Measurements from ENCODE around the gene ZNF592.

The ZNF592 gene

GRCh38 chr15:84775867-84776449 lies 27.6 kb downstream of the ZNF592 start:
- no peak for DNase-seq (ENCODE audit: low read depth)

DNA sequence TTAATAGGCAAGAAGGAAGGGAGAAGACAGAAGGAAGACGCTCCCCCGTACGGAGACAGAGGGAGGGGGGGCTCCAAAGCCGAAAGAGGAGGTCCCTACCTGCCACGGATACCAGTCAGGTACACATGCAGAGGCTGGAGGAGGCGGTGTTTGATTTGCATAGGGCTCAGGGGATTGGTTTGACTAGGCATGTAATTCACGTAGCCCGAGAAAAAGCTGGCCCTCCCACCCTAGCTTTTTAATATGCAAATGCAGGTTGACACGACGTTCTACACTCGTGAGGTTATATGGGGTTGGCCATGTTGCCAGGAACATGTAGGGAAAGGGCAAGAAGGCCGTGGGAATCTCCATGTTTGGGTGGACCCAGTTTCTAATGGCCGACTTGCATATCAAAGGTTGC lies 29.8 kb downstream of the ZNF592 start:
- no peak for DNase-seq (ENCODE audit: low read depth)

DNA sequence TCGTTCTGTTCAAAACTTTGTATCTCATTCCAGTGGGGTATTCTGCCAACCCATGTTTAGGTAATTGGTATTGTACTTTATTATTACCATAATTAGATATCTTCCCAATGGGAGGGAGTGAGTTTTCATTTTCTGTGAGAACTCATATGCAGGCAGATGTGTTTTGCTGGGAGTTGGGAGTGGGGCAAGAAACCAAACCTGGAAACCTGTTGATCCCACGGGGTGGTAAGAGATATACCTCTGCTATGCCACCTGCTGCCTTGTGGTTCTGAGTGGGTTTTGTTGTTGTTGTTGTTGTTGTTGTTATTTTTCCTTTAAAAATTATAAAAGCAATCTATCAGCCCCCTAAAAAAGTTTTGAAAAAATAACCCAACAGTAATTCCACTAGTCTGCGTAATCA lies 32.1 kb downstream of the ZNF592 start:
- DNase-seq (ENCODE audit: low read depth): no peak

DNA sequence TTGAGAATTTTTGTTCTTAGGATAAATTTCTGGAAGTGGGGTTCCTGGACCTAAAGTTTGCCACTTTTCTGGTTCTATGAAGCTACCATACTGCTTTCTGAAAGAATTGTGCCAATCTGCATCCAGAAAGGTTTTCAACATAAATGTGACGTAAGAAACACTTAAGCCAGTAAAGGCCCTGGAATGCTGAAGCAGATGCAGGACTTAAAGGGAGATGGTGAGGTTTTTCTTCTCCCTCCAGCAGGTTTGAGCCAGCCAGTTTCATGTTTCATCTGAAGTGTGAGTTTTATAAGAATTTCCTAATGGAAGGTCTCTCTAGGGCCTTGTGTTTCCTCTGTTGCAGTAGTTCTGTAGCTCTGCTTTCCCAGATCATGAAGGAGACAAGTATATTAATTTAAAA lies 33.1 kb downstream of the ZNF592 start:
- no peak for DNase-seq (ENCODE audit: low read depth)

GRCh38 chr15:84782346-84782745 lies 34.0 kb downstream of the ZNF592 start:
- no peak for DNase-seq (ENCODE audit: low read depth)

- no peak for DNase-seq (ENCODE audit: low read depth)
Observed at GRCh38 chr15:84783493-84784251, 35.3 kb downstream of the ZNF592 start.

DNA sequence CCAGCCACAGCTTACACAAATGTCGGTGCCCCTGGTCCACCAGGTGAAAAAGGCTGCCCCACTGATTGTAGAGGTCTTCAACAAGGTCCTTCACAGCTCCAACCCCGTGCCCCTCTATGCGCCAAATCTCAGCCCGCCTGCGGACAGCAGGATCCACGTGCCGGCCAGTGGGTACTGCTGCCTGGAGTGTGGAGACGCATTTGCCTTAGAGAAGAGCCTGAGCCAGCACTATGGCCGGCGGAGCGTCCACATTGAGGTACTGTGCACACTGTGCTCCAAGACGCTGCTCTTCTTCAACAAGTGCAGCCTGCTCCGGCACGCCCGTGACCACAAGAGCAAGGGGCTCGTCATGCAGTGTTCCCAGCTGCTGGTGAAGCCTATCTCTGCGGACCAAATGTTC lies 35.9 kb downstream of the ZNF592 start:
- DNase-seq (ENCODE audit: low read depth): no peak

DNA sequence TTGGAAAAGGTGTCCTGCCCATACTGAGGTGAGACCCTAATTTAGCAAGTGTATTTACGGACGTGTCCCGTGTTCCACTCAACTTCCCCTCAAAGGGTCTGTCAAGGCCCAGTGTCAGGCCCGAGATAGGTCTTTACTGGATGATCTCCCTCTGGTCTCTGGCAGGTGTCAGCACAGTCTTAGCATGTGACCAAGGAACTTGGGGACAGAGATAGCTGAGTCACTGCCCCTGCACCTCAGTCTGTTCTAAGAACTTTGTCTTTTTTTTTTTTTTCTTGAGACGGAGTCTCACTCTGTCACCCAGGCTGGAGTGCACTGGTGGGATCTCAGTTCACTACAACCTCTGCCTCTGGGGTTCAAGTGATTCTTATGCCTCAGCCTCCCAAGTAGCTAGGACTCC lies 36.7 kb downstream of the ZNF592 start:
- DNase-seq (ENCODE audit: low read depth): no peak

DNA sequence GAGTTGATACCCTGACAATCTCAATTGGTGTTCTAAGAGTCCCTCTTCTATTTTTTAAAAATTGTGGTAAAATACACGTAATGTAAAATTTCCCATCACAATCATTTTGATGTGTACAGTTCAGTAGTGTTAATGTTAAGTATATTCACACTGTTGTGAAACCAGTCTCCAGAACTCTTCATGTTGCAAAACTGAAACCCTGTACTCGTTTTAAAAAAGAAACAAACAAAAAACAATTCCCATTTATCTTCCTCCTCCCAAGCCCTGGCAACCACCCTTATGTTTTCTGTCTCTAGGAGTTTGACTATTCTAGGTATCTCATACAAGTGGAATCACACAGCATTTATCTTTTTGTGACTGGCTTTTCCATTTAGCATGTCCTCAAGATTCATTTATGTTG lies 40.1 kb downstream of the ZNF592 start:
- DNase-seq (ENCODE audit: low read depth): no peak

DNA sequence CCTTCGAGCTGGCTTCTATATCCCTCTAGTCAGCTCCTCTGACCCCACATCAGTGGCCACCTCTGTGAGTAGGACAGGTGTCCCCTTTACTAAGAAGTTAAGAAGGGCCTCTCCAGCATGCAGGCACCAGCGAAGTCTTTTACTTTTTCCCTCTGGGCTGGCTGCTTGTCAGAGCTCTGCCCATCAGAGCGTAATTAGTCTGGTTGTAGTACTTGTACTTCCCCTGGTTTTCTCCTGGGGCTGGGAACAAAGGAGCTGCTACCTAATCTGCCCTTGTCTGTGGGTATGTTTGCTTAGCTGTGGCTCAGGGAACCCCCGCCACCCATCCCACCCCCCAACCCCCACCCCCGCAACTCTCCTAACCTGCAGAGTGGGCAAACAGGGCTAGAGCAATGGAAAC lies 41.4 kb downstream of the ZNF592 start:
- DNase-seq (ENCODE audit: low read depth): no peak

DNA sequence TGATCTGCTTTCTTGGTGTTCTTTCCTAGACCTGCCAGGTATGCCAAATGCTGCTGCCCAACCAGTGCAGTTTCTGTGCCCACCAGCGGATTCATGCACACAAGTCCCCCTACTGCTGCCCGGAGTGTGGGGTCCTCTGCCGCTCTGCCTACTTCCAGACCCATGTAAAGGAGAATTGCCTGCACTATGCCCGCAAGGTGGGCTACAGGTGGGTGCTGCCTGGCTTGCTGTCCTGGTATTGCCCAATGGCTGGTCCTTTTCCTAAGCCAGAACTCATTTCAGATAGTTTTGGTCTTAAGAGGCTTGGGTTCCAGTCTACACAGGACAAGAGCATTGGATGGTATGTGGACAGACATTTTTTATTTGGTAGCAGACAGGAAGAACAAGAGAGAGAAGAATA lies 42.3 kb downstream of the ZNF592 start:
- DNase-seq (ENCODE audit: low read depth): no peak

DNA sequence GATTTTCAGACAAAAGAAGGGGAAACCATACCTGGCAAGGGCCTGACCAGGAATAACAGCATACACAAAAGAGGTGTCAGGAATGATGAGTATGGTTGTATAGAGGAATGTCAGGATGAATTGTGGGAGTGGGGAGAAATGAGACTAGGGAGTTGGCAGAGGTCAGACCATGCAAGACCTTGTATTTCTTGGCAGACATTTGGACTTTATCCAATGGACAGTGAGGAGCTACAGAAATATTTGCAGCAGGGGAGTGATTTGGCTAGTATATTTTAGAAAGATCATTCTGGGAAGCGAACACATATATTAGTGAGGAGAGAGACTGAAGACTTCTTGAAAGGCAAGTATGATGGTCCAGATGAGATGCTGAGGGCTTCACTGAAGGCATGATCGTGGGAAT lies 43.4 kb downstream of the ZNF592 start:
- no peak for DNase-seq (ENCODE audit: low read depth)

DNA sequence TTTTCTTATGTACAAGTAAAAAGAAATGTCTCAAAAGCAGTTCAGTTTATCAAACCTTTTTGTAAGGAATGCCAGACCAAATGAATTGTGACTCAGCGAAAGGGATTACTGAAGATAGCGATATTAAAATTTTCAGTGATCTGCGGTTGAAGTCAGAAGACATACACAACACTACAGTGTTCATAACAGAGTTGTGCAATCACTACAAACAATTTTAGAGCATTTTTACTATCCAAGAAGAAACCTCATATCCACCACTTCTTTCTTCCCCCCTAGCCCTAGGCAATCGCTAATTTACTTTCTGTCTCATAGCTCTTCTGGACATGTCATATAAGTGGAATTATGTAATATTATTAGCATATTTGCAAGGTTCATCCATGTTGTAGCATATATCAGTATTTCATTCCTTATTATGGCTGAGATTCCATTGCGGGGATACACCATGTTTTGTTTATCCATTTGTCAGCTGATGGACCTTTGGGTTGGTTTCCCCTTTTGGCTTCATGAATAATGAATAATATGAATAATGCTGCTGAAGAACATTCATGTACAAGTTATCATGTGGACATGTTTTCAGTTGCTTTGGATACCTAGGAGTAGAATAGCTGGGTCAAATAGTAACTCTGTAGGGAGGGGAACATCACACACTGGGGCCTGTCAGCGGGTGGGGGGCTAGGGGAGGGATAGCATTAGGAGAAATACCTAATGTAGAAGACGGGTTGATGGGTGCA lies 45.2 kb downstream of the ZNF592 start:
- no peak for DNase-seq (ENCODE audit: low read depth)

DNA sequence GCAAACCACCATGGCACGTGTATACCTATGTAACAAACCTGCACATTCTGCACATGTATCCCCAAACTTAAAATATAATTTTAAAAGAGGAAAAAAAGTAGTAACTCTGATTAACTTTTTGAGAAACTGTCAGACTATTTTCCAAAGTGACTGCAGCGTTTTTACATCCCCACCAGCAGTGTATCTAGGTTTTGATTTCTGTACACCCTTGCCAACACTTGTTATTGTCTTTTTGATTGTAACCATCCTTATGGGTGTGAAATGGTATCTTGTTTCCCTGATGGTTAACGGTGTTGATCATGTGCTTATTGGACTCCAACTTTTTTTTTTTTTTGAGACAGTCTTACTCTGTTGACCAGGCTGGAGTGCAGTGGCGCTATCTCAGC lies 45.8 kb downstream of the ZNF592 start:
- DNase-seq (ENCODE audit: low read depth): no peak

- DNase-seq (ENCODE audit: low read depth): no peak
Observed at GRCh38 chr15:84795186-84795585, 46.8 kb downstream of the ZNF592 start.

- DNase-seq (ENCODE audit: low read depth): no peak
Observed at GRCh38 chr15:84797212-84797611, 48.8 kb downstream of the ZNF592 start.

- DNase-seq (ENCODE audit: low read depth): no peak
Observed at GRCh38 chr15:84797801-84798200, 49.4 kb downstream of the ZNF592 start.

GRCh38 chr15:84798436-84798946 lies 50.1 kb downstream of the ZNF592 start:
- DNase-seq (ENCODE audit: low read depth): no peak

DNA sequence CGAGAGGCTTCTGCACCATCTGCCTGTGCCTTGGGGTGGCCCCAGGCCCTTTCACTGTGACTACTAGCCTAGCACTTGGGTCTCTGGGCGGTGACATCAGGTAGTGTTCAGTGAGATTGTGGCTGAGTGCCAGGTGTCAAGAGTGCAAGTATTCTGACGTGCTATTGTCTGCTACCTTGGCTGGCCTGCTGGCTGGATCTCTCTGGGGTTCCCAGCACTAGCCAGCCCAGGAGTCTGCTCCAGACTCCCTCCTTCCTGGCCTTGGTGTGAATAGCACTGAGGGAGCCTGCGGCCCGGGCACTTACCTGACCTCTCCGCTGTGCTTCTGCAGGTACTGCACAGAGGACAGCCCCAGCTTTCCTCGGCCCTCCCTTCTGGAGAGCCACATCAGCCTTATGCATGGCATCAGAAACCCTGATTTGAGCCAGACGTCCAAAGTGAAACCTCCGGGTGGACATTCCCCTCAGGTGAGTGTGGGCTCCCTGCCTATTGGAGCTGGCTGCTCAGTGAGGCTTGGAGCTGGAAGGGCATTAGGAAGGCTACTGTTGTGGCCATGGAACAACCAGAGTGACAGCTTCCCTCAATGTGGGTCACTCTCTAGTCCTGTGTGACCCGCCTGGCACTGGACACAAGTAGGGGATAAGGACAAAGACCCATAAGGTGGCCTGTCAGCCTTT lies 51.3 kb downstream of the ZNF592 start:
- DNase-seq (ENCODE audit: low read depth): no peak

DNA sequence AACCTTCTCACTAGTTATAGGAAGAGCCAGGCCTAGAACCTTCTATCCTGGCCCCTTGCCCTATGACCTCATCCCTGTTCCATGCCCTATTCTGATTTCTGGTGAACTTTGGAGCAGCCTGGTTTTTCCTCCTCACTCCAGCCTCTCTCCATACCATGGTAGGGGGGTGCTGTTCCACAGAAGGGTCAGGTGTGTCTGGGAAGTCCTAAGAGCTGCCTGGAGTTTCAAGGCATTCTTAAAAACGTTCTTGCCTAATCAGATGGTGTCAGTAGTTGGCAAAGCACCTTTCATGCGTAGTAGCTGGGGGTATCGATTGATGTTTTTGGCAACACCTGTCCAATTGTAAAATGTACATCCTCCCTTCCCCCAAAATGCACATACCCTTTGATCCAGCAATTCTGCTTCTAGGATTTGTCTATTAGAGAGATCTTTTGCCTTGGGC lies 52.0 kb downstream of the ZNF592 start:
- no peak for DNase-seq (ENCODE audit: low read depth)

GRCh38 chr15:84804005-84804900 lies 55.9 kb downstream of the ZNF592 start:
- no peak for DNase-seq (ENCODE audit: low read depth)
